Gastrocnemius medialis (tissue), 4 donors: Measurements from ENCODE around the gene PRCD.

ENCODE experiments used
- POLR2A ChIP-seq, 2 donors: fragments of 450-650 bp; IDR thresholded peaks; one replicate each; pipeline ENCODE4 v1.6.1; 2017; ENCODE audit warnings: antibody characterized with exemption in 2 of 2, mild to moderate bottlenecking in 2 of 2, moderate library complexity in 2 of 2
- TF ChIP-seq, protein P1 (sequence below), 5 experiments: fragments of 450-650 bp in 3 of 5; fragments of 200-600 bp in 2 of 5; sonication (generic) in 2 of 5; IDR thresholded peaks in 4 of 5; conservative IDR thresholded peaks in 1 of 5; 1 replicate in 4 of 5; 2 replicates in 1 of 5; pipeline ENCODE4 v1.5.1; 2016 to 2019; ENCODE audit warnings: antibody characterized with exemption in 5 of 5, mild to moderate bottlenecking in 3 of 5, moderate library complexity in 3 of 5

DNA sequence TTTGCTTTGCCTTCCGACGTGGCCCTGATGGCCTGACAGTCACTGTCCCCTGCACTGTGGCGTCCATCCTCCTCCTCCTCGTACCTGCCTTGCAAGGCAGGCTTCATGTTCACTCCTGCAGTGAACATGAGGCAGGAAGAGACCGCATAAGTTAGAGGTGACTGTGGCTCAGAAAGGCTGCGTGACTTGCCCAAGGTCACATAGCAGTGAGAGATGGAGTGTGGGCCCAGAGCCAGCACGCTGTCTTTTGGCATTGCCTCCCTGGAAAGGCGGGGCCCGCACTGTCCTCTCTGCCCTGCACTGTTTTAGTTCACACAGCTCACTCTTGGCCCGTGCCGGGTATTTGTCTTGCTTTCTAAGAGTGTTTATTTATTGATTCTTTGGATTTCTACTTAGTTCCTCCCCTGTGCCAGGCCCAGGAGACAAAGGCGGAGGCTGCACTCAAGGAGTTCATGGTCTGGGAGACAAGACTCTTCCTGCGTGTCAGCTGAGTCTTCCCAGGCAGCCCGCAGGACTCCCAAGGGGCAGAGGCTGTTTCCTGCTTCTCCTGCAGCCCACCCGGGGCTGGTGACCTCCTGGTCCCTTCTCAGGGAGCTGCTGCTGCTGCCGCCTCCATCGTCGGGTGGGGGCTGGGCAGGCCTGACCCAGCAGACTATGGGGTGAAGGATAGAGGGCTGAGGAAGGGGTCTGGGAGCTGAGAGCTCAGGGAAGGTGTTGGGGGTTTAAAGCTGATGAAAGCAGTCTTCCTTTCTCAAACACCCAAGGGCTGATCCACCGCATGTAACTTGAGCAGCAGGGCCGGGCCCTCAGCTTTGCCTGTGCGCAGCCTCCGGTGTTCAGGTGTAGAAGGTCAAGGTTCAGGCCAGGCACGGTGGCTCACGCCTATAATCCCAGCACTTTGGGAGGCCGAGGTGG, 15.0 kb upstream of the PRCD start:
- TF ChIP-seq, protein P1, sequence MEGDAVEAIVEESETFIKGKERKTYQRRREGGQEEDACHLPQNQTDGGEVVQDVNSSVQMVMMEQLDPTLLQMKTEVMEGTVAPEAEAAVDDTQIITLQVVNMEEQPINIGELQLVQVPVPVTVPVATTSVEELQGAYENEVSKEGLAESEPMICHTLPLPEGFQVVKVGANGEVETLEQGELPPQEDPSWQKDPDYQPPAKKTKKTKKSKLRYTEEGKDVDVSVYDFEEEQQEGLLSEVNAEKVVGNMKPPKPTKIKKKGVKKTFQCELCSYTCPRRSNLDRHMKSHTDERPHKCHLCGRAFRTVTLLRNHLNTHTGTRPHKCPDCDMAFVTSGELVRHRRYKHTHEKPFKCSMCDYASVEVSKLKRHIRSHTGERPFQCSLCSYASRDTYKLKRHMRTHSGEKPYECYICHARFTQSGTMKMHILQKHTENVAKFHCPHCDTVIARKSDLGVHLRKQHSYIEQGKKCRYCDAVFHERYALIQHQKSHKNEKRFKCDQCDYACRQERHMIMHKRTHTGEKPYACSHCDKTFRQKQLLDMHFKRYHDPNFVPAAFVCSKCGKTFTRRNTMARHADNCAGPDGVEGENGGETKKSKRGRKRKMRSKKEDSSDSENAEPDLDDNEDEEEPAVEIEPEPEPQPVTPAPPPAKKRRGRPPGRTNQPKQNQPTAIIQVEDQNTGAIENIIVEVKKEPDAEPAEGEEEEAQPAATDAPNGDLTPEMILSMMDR (IDR thresholded peaks at IDR 0.05 in 4 of 5, conservative IDR thresholded peaks at IDR 0.05 in 1 of 5): no peak
- no peak for TF ChIP-seq POLR2A (IDR thresholded peaks at IDR 0.05)
